IMR-90 (cell line): ENCODE results near the gene AGPAT1. TPM values are rescaled to one million over a fixed set of nuclear protein-coding genes. Genes with fewer than 3 reads are reported as not detected.
"Not testable (repeated sequence)": the region's sequence is repeated elsewhere in the genome, so short reads cannot be mapped to it uniquely, and the experiment has no call there.

ENCODE experiments used
- ATAC-seq: fragments of 200-7000 bp; cut with Tn5 transposase; 2 replicates; pipeline ENCODE4 v1.9.1; 2020; ENCODE audit warnings: low read depth, mild to moderate bottlenecking, moderate library complexity
- BruUV-seq: library from RNA; stranded (reverse); fragments of 400-500 nt; replicated peaks from 2 replicates; lab custom pipeline; 2021; lab: Mats Ljungman, UMichigan
- CTCF ChIA-PET: fragments of 300-600 bp; formaldehyde crosslinking; extraction: SDS; loops from one replicate; lab custom pipeline; 2021; ENCODE audit warnings: antibody characterized with exemption; lab: Yijun Ruan, JAX
- POLR2A ChIA-PET: fragments of 300-600 bp; sonication (Branson Sonifier 250); formaldehyde crosslinking; loops from one replicate; lab custom pipeline; 2022; ENCODE audit warnings: antibody characterized with exemption; ENCODE audit not compliant: unreplicated experiment; lab: Charles Lee
- DNase-seq: peaks from one replicate; pipeline ENCODE4 v3.0.0; 2013
- H2AFZ ChIP-seq: replicated peaks from 2 replicates; pipeline ENCODE3; 2013; ENCODE audit warnings: low read length, mild to moderate bottlenecking; ENCODE audit not compliant: poor library complexity
- H2AK5ac ChIP-seq: 2 replicates; pipeline ENCODE4 v1.6.1; 2013; ENCODE audit warnings: low read depth, low read length, inconsistent platforms
- H2AK9ac ChIP-seq: replicated peaks from 2 replicates; pipeline ENCODE3; 2013; ENCODE audit warnings: mild to moderate bottlenecking, low read depth, low read length, moderate library complexity; ENCODE audit not compliant: poor library complexity
- H2BK120ac ChIP-seq: 2 replicates; pipeline ENCODE4 v1.6.1; 2013; ENCODE audit warnings: low read depth, low read length, inconsistent platforms
- H2BK15ac ChIP-seq: 3 replicates; pipeline ENCODE4 v1.6.1; 2013; ENCODE audit warnings: low read depth, low read length, inconsistent platforms
- H2BK20ac ChIP-seq: 2 replicates; pipeline ENCODE4 v1.6.1; 2013; ENCODE audit warnings: low read depth, mild to moderate bottlenecking, inconsistent platforms, low read length, moderate library complexity
- H2BK5ac ChIP-seq: 2 replicates; pipeline ENCODE4 v1.6.1; 2013; ENCODE audit warnings: mild to moderate bottlenecking, low read depth, low read length, inconsistent platforms; ENCODE audit not compliant: poor library complexity, severe bottlenecking
- H3K14ac ChIP-seq: replicated peaks from 2 replicates; pipeline ENCODE4 v1.6.1; 2013; ENCODE audit warnings: low read depth, low read length, inconsistent platforms
- H3K18ac ChIP-seq: 2 replicates; pipeline ENCODE4 v1.6.1; 2013; ENCODE audit warnings: low read depth, low read length, control low read depth
- H3K23ac ChIP-seq: 2 replicates; pipeline ENCODE4 v1.6.1; 2013; ENCODE audit warnings: low read depth, low read length, inconsistent platforms
- H3K27ac ChIP-seq: 2 replicates; pipeline ENCODE4 v1.5.1; 2013; ENCODE audit warnings: mild to moderate bottlenecking, control low read depth, low read length; ENCODE audit not compliant: insufficient read depth
- H3K27me3 ChIP-seq: 2 replicates; pipeline ENCODE4 v1.6.1; 2013; ENCODE audit warnings: low read length; ENCODE audit not compliant: control insufficient read depth, insufficient read depth
- H3K36me3 ChIP-seq: 2 replicates; pipeline ENCODE4 v1.6.1; 2013; ENCODE audit warnings: low read length, mixed read lengths; ENCODE audit not compliant: control insufficient read depth, insufficient read depth
- H3K4ac ChIP-seq: 2 replicates; pipeline ENCODE4 v1.6.1; 2013; ENCODE audit warnings: low read depth, low read length, inconsistent platforms
- H3K4me1 ChIP-seq: 2 replicates; pipeline ENCODE4 v1.6.1; 2013; ENCODE audit warnings: low read length, mixed read lengths; ENCODE audit not compliant: control insufficient read depth, insufficient read depth
- H3K4me2 ChIP-seq: 2 replicates; pipeline ENCODE4 v1.6.1; 2013; ENCODE audit warnings: low read depth, mild to moderate bottlenecking, control low read depth, low read length, moderate library complexity
- H3K4me3 ChIP-seq: 2 replicates; pipeline ENCODE4 v1.5.1; 2013; ENCODE audit warnings: low read depth, mild to moderate bottlenecking, control low read depth, low read length, moderate library complexity; ENCODE audit not compliant: insufficient read depth
- H3K56ac ChIP-seq: 2 replicates; pipeline ENCODE4 v1.6.1; 2013; ENCODE audit warnings: low read length, inconsistent platforms; ENCODE audit not compliant: insufficient read depth; ENCODE audit errors: extremely low read depth
- H3K79me1 ChIP-seq, 2 experiments: 2 replicates each; pipeline ENCODE4 v1.6.1; 2013; ENCODE audit warnings: low read length in 2 of 2, inconsistent platforms in 1 of 2, low read depth in 1 of 2
- H3K9ac ChIP-seq: 2 replicates; pipeline ENCODE4 v1.6.1; 2013; ENCODE audit warnings: low read depth, low read length, control low read depth
- H3K9me1 ChIP-seq: 2 replicates; pipeline ENCODE4 v1.6.1; 2013; ENCODE audit warnings: low read length, inconsistent platforms; ENCODE audit not compliant: insufficient read depth
- H3K9me3 ChIP-seq: 2 replicates; pipeline ENCODE4 v1.6.1; 2013; ENCODE audit warnings: low read length; ENCODE audit not compliant: control insufficient read depth, insufficient read depth
- H4K20me1 ChIP-seq: 2 replicates; pipeline ENCODE4 v1.6.1; 2013; ENCODE audit warnings: low read length, inconsistent platforms; ENCODE audit not compliant: insufficient read depth
- H4K5ac ChIP-seq: 2 replicates; pipeline ENCODE4 v1.6.1; 2013; ENCODE audit warnings: mild to moderate bottlenecking, low read depth, low read length, control low read depth
- H4K8ac ChIP-seq, 2 experiments: 2 replicates each; pipeline ENCODE4 v1.6.1; 2013; ENCODE audit warnings: low read depth in 2 of 2, low read length in 2 of 2, control low read depth in 1 of 2, inconsistent platforms in 1 of 2
- H4K91ac ChIP-seq: 2 replicates; pipeline ENCODE4 v1.6.1; 2013; ENCODE audit warnings: low read depth, low read length, inconsistent platforms; ENCODE audit not compliant: insufficient read depth
- WGBS, 2 experiments: methylation state at CpG; one replicate each; pipeline versions ENCODE4 v1.1.5 to v1.1.7; 2013; ENCODE audit warnings: missing lambda C conversion rate in 2 of 2; ENCODE audit not compliant: insufficient read length in 1 of 2; ENCODE audit errors: extremely low coverage in 2 of 2; 5-methylcytosine and 5-hydroxymethylcytosine counted together
- dilution Hi-C: fragments of 300-500 bp; cut with HindIII; formaldehyde crosslinking; loops from one replicate; pipeline ENCODE4 v1.14.3; 2018; ENCODE audit warnings: low sequenced_read_pairs; ENCODE audit not compliant: unreplicated experiment
- in situ Hi-C: fragments of 300-500 bp; cut with MboI; formaldehyde crosslinking; loops from 3 replicates; pipeline ENCODE4 v1.14.3; 2019; ENCODE audit warnings: low sequenced_read_pairs, inconsistent platforms, mixed read lengths
- intact Hi-C: fragments of 100-400 bp; cut with micrococcal nuclease; formaldehyde crosslinking; loops from 2 replicates; pipeline ENCODE4 v1.10.0; 2022
- polyA plus RNA-seq, 3 experiments: library from polyadenylated mRNA; depleted of rRNA; stranded (reverse); fragments of >200 nt; gene quantifications; 2 replicates each; pipeline ENCODE4 v1.2.3, GENCODE V29; 2012; ENCODE audit warnings: low replicate concordance in 1 of 3
- total RNA-seq: library from RNA; depleted of rRNA; stranded (reverse); fragments of >200 nt; gene quantifications from 2 replicates; pipeline ENCODE4 v1.2.3, GENCODE V29; 2012

The AGPAT1 gene
- total and polyA plus RNA-seq, 2 of the 4 experiments (the other 2 are of a cell fraction) = 27.2 to 116 TPM

- H2BK5ac ChIP-seq = not testable (repeated sequence)
- CTCF ChIA-PET = interaction anchor here (0.7 kb wide), 1 partner anchor 82 kb away, joined by 4 read pairs; no protein-coding TSS in a partner anchor
These were observed 12.0 kb upstream of the AGPAT1 start for GRCh38 chr6:32187725-32188380.

More at GRCh38 chr6:32187725-32188380, 12.0 kb upstream of the AGPAT1 start:
- POLR2A ChIA-PET = interaction anchor here (0.6 to 1.8 kb wide), 2 partner anchors 10 to 65 kb away, joined by 5 to 7 read pairs; no protein-coding TSS in a partner anchor
- Histone ChIP-seq H3K4me2 (peak overlapping the region; percentile 43; the same call in 1 of the 2 replicates), H3K4me1 (peaks cover 11% of the 10 kb centered on the region), H3K79me1 (peaks cover 21 to 60% of the 10 kb centered on the region in 2 experiments), H3K36me3 (peaks cover 29% of the 10 kb centered on the region), H4K8ac (peak overlapping the region in 1 of 2 experiments; percentile 27; a peak in 2 of 4 replicates), H3K9me1 (peaks cover 15% of the 10 kb centered on the region)
- in situ Hi-C loops = loop anchor here (25.0 kb wide), 1 partner anchor 774 kb away; the partner anchor contains the start of genes BRD2 and HLA-DMA
- H3K27me3 ChIP-seq, H3K23ac ChIP-seq, DNase-seq, ATAC-seq, H2AK9ac ChIP-seq, H4K20me1 ChIP-seq, H3K9me3 ChIP-seq, dilution Hi-C loops, H3K14ac ChIP-seq, H3K56ac ChIP-seq, H2AFZ ChIP-seq, H2BK15ac ChIP-seq, H2BK20ac ChIP-seq, H3K4me3 ChIP-seq, H3K4ac ChIP-seq, BruUV-seq, H2AK5ac ChIP-seq, H2BK120ac ChIP-seq, H3K9ac ChIP-seq, H3K27ac ChIP-seq, H4K91ac ChIP-seq, H4K5ac ChIP-seq, H3K18ac ChIP-seq: not testable (repeated sequence)
- no CpG with 5 or more reads among the region's 18 CpGs for WGBS, 2 experiments
- intact Hi-C loops = loop anchor here (5.0 kb wide), 1 partner anchor 784 kb away; no protein-coding TSS in a partner anchor
